ENCODE data around the gene CDK5RAP2. TPM values are rescaled to one million over a fixed set of nuclear protein-coding genes. Genes with fewer than 3 reads are reported as not detected.

Gene CDK5RAP2
- total and polyA plus RNA-seq, 10 of the 15 experiments (the other 5 are each of a cell fraction or from before 2014, with no cell fraction given) = 16.2 to 53.5 (median 34.5) TPM

- no peak overlapping the region for H2AFZ ChIP-seq (ENCODE audit: control insufficient read depth, low read depth, low read length)
- no TSS peak for BruUV-seq (replicated peaks)
Observed at GRCh38 chr9:120528829-120529228, 51.1 kb downstream of the CDK5RAP2 start.

More at GRCh38 chr9:120528829-120529228, 51.1 kb downstream of the CDK5RAP2 start:
- intact Hi-C loops (cut with micrococcal nuclease; ENCODE audit: unreplicated experiment) = no loop called here
- Histone ChIP-seq H3K9ac (ENCODE audit: control insufficient read depth, insufficient read depth, low read length) (no peak overlapping the region), H3K36me3 (ENCODE audit: control insufficient read depth in 2 of 2, insufficient read depth in 2 of 2, low read length in 1 of 2) (peaks cover 22 to 26% of the 10 kb centered on the region in 2 experiments), H3K4me3 (no peak overlapping the region), H3K9me3 (replicated peaks; ENCODE audit: control insufficient read depth, insufficient read depth, low read length) (no peaks in the 10 kb centered on the region), H3K4me2 (ENCODE audit: control insufficient read depth, insufficient read depth) (no peak overlapping the region), H3K4me1 (ENCODE audit: control insufficient read depth, insufficient read depth, low read length) (no peaks in the 10 kb centered on the region), H3K79me2 (ENCODE audit: control insufficient read depth, insufficient read depth, low read length) (no peaks in the 10 kb centered on the region), H3K27me3 (replicated peaks in 1 of 2; ENCODE audit: control insufficient read depth in 2 of 2, insufficient read depth in 2 of 2, low read length in 1 of 2) (no peaks in the 10 kb centered on the region), H4K20me1 (ENCODE audit: control insufficient read depth, insufficient read depth) (no peaks in the 10 kb centered on the region), H3K27ac (ENCODE audit: control insufficient read depth, insufficient read depth) (no peak overlapping the region)
- DNase-seq (ENCODE audit: low read depth, low spot score) = no peak
- CTCF ChIA-PET = interaction anchor here (0.8 to 1.3 kb wide), 4 partner anchors 8 to 23 kb away, joined by 3 to 5 read pairs (median 4); no protein-coding TSS in a partner anchor
- POLR2A ChIA-PET = no interaction called here
- WGBS (ENCODE audit: insufficient coverage, insufficient replicate concordance, low lambda C conversion rate, missing lambda C conversion rate) = 88% methylated on average over 7 of the region's 7 CpGs
- RAD21 ChIA-PET (ENCODE audit: unreplicated experiment) = no interaction called here
- SMC1A ChIA-PET (ENCODE audit: uncharacterized antibody, unreplicated experiment) = no interaction called here
- in situ Hi-C loops (cut with MboI) = no loop called here
- ATAC-seq = no peak
- FAIRE-seq = no peak
- no peak for TF ChIP-seq MXI1 (IDR thresholded peaks at IDR 0.05; ENCODE audit: low read depth, low read length)
- no peak for TF ChIP-seq ESRRA (IDR thresholded peaks at IDR 0.05; ENCODE audit: low read length)
- TF ChIP-seq PAX5 (IDR thresholded peaks at IDR 0.05; ENCODE audit: borderline replicate concordance, low read depth, low read length) = no peak
- no peak for TF ChIP-seq NR2C1 (IDR thresholded peaks at IDR 0.05)
- no peak for TF ChIP-seq RFX5 (IDR thresholded peaks at IDR 0.05; ENCODE audit: low read depth, low read length)
- no peak for TF ChIP-seq BHLHE40 (IDR thresholded peaks at IDR 0.05; ENCODE audit: borderline replicate concordance in 1 of 2, low read depth in 2 of 2, low read length in 1 of 2)
- TF ChIP-seq RAD21 (IDR thresholded peaks at IDR 0.05; ENCODE audit: insufficient read depth, low read depth, low read length) = no peak
- TF ChIP-seq, protein P1, sequence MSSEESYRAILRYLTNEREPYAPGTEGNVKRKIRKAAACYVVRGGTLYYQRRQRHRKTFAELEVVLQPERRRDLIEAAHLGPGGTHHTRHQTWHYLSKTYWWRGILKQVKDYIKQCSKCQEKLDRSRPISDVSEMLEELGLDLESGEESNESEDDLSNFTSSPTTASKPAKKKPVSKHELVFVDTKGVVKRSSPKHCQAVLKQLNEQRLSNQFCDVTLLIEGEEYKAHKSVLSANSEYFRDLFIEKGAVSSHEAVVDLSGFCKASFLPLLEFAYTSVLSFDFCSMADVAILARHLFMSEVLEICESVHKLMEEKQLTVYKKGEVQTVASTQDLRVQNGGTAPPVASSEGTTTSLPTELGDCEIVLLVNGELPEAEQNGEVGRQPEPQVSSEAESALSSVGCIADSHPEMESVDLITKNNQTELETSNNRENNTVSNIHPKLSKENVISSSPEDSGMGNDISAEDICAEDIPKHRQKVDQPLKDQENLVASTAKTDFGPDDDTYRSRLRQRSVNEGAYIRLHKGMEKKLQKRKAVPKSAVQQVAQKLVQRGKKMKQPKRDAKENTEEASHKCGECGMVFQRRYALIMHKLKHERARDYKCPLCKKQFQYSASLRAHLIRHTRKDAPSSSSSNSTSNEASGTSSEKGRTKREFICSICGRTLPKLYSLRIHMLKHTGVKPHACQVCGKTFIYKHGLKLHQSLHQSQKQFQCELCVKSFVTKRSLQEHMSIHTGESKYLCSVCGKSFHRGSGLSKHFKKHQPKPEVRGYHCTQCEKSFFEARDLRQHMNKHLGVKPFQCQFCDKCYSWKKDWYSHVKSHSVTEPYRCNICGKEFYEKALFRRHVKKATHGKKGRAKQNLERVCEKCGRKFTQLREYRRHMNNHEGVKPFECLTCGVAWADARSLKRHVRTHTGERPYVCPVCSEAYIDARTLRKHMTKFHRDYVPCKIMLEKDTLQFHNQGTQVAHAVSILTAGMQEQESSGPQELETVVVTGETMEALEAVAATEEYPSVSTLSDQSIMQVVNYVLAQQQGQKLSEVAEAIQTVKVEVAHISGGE (CRISPR knock-in tag; IDR thresholded peaks at IDR 0.05) = no peak
- TF ChIP-seq ZNF687 (IDR thresholded peaks at IDR 0.05) = no peak
- TF ChIP-seq, protein P2, sequence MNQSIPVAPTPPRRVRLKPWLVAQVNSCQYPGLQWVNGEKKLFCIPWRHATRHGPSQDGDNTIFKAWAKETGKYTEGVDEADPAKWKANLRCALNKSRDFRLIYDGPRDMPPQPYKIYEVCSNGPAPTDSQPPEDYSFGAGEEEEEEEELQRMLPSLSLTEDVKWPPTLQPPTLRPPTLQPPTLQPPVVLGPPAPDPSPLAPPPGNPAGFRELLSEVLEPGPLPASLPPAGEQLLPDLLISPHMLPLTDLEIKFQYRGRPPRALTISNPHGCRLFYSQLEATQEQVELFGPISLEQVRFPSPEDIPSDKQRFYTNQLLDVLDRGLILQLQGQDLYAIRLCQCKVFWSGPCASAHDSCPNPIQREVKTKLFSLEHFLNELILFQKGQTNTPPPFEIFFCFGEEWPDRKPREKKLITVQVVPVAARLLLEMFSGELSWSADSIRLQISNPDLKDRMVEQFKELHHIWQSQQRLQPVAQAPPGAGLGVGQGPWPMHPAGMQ (IDR thresholded peaks at IDR 0.05; ENCODE audit: borderline replicate concordance) = no peak
- TF ChIP-seq HDAC6 (IDR thresholded peaks at IDR 0.05; ENCODE audit: unreplicated experiment) = no peak
- TF ChIP-seq, protein P3, sequence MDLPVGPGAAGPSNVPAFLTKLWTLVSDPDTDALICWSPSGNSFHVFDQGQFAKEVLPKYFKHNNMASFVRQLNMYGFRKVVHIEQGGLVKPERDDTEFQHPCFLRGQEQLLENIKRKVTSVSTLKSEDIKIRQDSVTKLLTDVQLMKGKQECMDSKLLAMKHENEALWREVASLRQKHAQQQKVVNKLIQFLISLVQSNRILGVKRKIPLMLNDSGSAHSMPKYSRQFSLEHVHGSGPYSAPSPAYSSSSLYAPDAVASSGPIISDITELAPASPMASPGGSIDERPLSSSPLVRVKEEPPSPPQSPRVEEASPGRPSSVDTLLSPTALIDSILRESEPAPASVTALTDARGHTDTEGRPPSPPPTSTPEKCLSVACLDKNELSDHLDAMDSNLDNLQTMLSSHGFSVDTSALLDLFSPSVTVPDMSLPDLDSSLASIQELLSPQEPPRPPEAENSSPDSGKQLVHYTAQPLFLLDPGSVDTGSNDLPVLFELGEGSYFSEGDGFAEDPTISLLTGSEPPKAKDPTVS (IDR thresholded peaks at IDR 0.05; ENCODE audit: low read depth, low read length) = no peak
